ENCODE data around the gene ADAMTS14.
"Not testable (repeated sequence)": the region's sequence is repeated elsewhere in the genome, so short reads cannot be mapped to it uniquely, and the experiment has no call there.

ADAMTS14 gene

DNA sequence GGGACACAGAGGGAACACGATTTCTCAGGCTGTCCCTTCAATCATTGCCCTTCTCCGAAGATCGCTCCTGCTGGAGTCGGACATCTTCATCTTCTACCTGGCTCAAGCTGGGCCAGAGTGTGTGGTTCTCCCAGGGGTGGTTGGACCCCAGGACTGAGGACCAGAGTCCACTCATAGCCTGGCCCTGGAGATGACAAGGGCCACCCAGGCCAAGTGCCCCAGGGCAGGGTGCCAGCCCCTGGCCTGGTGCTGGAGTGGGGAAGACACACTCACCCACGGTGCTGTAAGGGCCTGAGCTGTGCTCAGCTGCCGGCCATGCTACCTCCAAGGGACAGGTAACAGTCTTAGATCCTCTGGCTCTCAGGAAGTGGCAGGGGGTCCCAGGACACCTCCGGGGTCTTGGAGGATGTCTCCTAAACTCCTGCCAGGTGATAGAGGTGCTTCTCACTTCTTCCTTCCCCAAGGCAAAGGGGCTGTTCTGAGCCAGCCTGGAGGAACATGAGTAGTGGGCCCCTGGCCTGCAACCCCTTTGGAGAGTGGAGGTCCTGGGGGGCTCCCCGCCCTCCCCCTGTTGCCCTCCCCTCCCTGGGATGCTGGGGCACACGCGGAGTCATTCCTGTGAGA is 89.5 kb downstream of the ADAMTS14 start:
- Histone ChIP-seq H3K4me3 (no peak overlapping the region), H3K27ac (no peak overlapping the region)

DNA sequence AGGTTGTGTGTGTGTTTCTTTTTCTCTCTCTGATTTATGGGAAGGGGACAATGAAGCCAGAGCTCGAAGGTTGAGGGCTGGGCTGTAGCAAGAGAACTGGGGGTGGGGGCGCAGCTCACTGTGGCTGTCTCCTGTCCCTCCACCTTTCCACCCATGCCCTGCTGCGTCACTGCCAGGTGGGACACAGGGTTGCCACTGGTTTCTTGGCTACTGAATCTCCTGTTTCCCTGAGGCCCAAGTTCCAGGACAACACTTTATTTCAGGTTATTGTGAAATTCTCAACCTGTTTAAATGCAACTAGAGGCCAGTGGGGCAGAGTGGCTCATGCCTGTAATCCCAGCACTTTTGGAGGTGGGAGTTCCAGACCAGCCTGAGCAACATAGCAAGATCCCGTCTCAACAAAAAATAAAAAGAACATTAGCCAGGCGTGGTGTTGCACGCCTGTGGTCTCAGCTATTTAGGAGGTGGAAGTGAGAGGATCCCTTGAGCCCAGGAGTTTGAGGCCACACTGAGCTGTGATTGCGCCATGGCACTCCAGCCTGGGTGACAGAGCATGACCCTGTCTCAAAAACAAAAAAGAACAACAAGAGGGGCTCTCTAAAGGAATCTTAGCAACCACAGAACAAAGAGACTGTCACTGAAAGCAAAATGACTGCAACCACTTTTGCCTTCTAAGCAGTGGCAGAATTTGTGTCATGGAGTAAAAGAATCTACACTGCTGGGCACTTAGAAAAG is 90.3 kb downstream of the ADAMTS14 start:
- H3K4me3 ChIP-seq: no peak overlapping the region
- no peak overlapping the region for H3K27ac ChIP-seq

DNA sequence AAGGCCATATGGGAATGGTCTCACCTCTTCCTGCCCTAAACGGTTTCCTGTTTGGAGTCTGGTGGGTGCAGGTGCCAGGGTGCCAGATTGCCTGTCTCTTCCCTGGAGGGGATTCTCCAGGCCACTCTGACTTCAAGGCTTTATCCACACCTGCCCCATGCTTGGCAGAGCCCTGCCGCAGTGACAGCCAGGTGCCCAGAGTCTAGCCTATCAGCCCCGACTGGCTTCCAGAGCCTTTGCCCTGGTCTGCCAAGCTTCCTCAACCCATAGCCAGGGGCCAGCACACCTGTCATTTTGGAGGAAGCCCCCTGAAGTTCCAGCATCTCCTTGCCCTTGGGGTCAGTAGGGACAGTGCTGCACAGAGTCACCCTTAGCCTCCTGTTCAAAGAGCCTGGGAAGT is 91.3 kb downstream of the ADAMTS14 start:
- no peak overlapping the region for H3K27ac ChIP-seq
- H3K4me3 ChIP-seq: no peak overlapping the region

DNA sequence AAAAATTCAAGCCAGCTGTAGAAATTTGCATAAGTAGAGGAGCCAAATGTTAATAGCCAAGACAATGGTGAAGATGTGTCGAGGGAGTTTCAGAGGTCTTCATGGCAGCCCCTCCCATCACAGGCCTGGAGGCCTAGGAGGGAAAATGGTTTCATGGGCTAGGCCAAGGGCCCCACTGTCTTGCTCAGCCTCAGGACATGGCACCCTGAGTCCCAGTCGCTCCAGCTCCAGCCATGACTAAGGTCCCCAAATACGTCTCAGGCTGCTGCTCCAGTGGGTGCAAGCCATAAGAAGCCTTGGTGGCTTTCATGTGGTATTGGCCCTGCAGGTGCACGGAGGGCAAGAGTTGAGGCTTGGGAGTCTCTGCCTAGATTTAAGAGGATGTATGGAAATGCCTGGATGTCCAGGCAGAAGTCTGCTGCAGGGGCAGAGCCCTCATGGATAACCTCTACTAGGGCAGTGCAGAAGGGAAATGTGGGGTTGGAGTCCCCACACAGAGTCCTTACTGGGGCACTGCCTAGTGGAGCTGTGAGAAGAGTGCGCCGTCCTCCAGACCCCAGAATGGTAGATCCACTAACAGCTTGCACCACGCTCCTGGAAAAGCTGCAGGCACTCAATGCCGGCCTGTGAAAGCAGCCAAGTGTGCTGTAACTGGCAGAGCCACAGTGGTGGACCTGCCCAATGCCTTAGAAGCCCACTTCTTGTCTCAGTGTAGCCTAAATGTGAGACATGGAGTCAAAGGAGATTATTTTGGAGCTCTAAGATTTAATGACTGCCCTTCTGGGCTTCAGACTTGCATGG is 93.7 kb downstream of the ADAMTS14 start:
- no peak overlapping the region for H3K27ac ChIP-seq
- H3K4me3 ChIP-seq: no peak overlapping the region

DNA sequence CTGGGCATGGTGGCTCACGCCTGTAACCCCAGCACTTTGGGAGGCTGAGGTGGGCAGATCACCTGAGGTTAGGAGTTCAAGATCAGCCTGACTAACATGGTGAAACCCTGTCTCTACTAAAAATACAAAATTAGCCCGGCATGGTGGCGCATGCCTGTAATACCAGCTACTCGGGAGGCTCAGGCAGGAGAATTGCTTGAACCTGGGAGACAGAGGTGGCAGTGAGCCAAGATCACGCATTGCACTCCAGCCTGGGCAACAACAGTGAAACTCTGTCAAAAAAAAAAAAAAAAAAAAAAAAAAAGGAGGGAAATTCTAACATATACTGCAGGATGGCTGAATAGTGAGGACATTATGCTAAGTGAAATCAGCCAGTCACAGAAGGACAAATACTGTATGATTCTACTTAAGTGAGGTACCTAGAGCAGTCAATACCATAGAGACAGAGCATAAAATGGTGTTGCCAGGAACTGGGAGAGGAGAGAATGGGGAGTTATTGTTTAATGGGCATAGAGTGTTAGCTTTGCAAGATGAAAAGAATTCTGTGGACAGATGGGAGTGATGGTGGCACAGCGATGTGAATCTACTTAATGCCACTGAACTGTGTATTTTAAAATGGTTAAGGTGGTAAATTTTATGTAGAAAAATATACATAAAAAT is 95.8 kb downstream of the ADAMTS14 start:
- H3K4me3 ChIP-seq: not testable (repeated sequence)

DNA sequence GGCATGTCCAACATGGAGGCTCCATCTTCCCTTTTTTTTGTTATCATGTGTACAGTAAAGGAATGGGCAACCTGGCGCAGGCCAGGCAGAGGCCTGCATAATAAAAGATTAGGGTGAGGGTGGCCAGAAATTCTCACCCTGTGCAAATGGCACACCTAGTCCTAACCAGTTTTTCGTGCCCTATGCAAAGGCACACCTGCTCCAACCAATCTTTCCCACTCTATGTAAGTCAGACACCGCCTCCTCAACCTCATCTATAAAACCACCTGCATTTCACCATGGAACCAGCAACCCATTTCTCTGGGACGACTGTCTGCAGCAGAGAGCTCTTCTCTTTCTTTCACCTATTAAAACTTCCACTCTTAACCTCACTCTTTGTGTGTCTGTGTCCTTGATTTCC is 96.8 kb downstream of the ADAMTS14 start:
- Histone ChIP-seq H3K4me3 (no peak overlapping the region), H3K27ac (no peak overlapping the region)

More for the DNA sequence above, 95.8 kb downstream of the ADAMTS14 start:
- not testable (repeated sequence) for H3K27ac ChIP-seq

DNA sequence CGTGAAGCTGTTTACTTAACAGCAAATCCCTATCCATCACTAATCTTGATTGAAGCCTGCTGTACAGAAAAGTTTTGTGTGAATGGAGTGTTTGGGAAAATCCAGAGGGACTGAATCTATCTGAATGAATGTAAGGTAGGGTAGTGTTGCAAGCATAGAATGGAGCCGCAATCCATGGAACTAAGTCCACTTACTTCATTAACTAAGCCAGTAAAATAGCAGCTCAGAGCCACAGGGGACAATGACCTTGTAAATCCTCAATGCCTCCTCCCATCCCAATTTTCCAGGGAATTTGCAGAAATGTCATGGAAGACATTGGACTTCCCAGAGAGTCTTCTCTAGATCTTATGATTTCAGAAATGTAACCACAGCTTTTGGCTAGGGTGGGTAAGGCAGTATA is 97.7 kb downstream of the ADAMTS14 start:
- Histone ChIP-seq H3K27ac (no peak overlapping the region), H3K4me3 (no peak overlapping the region)

DNA sequence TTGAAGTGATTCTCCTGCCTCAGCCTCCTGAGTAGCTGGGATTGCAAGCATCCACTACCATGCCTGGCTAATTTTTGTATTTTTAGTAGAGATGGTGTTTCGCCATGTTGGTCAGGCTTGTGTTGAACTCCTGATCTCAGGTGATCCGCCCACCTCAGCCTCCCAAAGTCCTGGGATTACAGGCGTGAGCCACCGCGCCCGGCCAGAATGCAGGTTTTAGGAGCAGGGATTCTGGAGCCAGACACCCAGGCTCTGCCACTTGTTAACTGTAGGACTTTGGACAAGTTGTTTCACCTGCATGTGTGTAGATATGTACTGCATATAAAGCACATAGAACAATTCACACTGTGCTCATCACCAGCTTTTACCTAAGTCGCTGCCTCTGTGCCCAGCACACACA is 98.2 kb downstream of the ADAMTS14 start:
- not testable (repeated sequence) for H3K4me3 ChIP-seq

DNA sequence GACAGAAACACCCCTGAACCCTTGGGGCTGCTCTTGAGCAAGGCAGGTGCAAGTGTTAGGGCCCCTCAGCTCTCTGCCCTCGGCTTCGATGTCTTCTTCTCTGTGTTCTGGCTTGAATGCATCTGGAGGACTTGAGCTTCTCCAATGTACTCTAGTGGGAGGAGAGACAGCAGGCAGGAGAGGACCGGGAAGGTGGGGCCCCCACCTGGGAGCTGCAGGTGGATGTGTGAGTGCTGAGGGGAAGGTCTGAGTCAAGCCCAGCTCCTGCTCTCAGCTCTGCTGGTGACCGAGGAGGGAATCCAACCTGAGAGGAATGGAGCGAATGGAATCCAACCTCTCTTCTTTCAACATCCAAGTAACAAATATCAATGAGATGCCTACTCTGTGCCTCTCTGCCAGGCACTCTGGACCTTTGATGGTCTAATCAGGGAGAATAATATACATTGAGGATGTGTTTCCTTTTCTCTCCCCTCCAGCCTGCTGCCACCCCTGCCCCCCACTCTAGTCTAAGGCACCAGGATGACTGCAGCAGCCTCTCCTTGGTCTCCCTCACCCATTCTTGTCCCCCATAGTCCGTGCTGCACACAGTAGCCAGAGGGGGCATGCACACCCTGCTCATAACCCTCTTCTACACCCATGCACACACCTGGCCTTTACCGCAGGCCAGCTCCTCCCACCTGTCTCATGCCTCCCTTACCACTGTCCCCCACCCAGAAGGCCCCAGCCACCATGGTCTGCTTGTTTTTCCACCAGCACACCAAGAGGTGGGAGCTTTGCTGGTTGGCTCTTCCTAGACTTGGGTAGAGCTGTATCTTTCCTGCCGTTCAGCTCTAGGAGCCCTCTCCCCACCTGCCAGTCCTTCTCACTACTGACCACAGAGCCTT is 99.2 kb downstream of the ADAMTS14 start:
- no peak overlapping the region for H3K27ac ChIP-seq

More for the DNA sequence above, 98.2 kb downstream of the ADAMTS14 start:
- not testable (repeated sequence) for H3K27ac ChIP-seq

DNA sequence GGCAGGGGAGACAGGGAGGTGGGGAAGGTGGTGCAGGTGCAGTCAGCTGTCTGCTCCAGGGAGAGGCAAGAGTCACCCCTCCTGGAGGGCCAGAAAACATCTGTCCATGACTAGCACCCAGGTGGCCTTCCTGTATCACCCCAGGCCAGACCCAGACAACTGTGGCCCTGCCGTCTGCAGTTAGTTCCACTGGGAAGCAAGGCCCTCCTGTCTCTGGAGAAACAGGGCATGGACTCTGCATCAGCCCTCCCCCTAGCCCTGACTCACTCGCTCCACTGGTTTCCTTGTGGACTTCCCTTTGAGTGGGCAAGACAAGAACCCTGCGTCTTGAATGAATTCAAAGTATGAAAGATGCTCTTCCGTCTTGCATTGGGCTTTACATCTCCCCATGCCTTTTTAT is 100.3 kb downstream of the ADAMTS14 start:
- no peak overlapping the region for H3K4me3 ChIP-seq
- H3K27ac ChIP-seq: no peak overlapping the region

More for the DNA sequence above, 99.2 kb downstream of the ADAMTS14 start:
- H3K4me3 ChIP-seq: no peak overlapping the region

DNA sequence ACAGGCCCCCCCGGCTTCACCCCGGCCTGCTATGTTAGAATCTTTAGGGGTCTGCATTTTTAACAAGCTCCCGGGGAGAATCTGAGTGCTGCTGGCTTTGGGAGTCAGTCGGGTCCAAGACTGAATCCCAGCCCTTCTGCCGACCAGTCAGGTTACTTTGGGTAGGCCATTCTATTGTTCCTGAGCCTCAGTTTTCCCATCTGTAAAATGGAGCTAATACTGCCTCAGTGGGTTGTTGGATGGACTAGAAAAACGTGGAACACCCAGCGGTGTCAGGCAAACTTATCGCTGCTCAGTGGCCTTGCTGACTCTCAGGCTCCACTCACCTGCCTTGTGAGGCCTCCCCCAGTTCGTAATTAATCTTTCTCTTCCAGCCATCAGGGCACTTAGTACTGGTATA is 101.2 kb downstream of the ADAMTS14 start:
- Histone ChIP-seq H3K27ac (no peak overlapping the region), H3K4me3 (no peak overlapping the region)

DNA sequence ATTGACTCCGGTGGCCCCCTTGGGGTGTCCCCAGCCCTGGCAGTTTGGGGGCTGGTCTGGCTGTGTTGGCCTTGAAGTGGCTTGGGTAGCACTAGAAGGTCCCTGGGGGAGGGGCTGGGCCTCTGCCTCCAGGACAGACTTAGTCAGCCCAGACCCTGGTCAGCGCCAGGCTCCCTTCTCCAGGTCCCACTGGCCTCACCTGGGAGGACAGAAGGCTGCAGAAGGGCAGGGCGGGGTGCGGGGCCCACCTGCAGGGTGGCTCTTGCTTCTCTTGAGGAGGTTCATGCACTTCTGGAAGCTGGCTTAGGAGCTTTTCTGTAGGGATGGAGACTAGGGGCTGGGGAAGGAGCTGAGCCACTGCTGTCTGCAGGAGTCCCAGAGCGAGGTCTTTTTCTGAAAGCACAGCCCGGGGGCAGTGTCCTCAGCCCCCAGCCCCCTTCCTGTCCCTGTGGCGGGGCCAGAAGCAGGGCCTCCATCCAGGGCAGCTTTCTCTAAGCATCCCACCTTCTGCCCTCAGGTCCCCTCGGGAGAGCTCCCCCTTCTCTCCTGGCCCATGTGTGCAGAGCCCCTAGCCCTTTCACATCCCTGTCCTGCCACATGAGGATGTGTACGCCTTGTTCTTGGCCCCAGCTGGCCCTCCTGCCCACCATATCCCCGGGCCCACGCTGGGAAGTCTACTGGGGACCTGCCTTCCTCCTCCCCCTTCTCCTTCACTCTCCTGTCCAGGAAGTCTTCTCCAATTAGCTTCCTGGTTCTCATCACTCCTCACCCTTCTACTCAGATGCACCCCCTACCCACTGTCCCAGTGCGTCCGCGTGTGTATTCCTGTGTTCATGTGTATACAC is 101.9 kb downstream of the ADAMTS14 start:
- H3K4me3 ChIP-seq: no peak overlapping the region

DNA sequence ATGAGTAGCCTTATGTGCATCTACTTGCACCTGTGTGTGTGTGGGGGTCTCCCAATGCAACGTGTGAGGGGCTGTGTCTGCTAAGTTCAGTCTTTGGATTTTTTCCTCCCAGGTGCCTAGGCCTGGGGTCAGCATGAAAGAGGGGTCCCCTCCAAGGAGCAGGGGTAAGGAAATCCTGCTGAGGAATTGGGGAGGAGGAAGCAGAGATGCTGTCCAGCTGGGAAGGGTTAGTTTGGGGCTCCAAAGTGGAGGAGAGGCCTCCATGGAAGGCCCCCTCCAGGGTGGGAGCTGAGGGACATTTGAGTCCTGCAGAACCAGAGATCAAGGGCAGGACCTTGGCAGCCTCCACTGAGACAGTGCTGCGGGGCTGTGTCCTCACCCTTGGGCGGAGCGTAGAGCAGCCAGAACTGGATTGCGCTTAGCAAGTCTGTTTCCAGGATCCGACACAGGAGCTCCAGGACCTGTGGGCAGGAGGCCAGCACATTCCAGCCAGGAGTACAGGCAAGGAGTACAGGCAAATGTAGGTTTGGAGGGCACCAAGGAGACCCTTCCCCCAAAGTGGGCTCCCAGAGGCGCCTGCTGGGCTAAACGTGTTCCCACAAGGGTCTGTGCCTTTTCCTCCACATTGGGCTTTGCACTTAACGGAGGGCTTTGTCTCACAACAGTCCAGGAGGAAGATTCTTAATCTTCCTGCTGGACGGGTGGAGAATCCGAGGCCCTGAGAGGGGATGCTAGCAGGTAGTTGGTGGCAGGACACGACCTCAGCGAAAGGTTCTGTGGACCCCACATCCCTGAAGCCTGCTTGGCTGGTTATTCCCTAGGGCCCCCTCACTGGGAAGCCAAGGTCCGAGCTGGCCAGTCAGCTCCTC is 102.7 kb downstream of the ADAMTS14 start:
- Histone ChIP-seq H3K4me3 (no peak overlapping the region), H3K27ac (no peak overlapping the region)

More for the DNA sequence above, 101.9 kb downstream of the ADAMTS14 start:
- H3K27ac ChIP-seq: no peak overlapping the region

DNA sequence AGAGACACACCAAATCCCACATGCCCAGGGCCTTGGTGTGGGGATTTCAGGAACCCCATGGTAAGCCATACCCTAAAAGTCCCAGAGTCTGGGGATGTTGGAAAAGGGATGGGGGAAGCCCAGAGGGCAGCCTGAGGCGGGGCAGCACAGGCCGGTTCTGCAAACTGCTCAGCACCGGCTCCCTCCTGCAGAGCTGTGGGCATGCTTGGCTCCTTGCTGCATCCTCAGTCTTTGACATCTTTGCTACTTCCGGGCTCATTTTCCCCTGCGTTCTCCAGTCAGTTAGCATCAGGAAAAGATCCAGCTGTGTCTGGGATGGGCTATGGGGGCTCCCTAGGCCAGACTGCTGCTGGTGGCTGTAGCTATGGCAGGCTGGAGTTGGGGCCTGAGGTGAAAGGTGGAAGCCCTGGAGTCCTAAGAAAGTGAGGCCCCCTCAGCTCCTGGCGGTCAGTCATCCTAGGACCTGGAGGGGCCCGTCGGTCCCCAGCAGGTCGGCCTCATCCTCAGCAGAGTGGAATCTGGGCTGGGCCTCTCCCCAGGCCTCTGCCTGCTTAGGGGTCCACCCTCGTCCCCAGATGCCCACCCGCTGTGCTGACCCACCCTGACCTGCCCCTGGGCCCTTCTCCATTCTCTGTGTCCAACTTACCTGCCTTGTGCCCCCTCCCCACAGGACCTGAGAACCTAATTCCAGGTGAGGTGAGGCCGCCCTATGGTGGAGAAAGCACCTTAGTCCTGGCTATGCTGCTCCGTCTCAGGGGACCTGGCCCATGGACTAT is 103.6 kb downstream of the ADAMTS14 start:
- Histone ChIP-seq H3K27ac (no peak overlapping the region), H3K4me3 (no peak overlapping the region)

DNA sequence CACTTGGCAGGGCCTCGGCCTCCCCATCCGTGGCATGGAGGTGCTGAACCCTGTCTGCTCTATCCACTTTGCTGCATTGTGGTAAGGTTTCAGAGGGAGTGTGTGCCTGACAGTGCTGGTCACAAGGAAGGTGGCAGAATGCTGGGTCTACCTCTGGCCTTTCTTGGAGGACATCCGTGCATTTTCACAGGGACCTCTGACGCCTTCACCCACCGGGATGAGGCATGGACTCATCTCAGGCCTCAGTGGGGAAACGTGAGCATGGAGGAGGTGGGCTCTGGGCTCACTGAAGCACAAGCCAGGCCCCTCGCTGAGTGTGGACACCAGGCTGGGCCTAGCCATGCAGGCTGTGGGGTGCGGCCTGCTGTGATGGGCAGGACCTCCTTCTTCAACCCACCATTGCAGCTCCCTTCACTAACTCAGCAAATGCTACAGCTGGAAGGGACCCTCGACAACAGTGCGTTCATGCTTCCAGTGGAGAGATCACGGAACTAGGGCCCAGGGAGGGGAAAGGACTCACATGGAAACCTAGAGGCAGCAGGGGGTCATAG is 104.2 kb downstream of the ADAMTS14 start:
- Histone ChIP-seq H3K4me3 (no peak overlapping the region), H3K27ac (no peak overlapping the region)

DNA sequence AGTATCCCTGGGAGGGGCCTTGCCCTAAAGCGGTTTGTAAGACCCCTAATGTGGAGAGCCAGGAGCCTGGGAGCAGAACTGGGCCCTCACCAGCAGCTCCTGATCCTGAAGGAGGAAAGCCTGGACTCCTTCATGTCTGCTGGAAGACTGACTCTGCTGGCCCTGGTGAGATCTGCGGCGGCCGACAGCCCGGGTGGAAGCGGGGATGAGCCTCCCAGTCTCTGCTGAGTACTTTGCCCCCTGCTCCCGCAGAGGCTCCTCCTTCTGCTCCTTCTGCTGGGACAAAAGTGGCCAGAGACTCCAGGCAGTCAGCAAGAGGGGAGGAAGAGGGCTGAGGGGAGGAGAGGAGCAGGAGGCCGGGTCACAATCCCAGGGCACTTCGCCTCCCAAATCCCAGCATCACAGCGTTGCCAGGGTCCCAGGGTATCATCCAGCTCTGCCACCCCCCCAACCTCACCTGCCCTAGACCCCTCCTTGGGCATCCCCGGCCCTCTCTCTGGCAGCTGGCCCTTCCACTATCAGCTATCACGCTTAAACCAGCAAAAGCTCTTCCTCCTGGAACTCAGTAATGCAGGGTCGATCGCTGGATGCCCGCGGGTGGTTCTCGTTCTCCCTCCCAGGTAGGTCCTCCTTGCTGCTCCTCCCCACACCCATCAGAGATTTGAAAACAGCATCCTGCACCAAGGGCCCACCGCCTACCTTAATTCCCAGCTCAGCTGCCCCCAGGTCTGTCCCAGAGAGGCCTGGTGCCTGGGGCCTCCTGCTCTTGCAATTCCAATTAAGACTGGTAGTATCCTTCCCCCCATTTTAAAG is 105.0 kb downstream of the ADAMTS14 start:
- H3K27ac ChIP-seq: no peak overlapping the region
- H3K4me3 ChIP-seq: no peak overlapping the region

Data from skin epidermis (tissue), 12 donors.